AG10803 (cell line): ENCODE data around the gene CAPN9.
"Not testable (repeated sequence)": the region's sequence is repeated elsewhere in the genome, so short reads cannot be mapped to it uniquely, and the experiment has no call there.

ENCODE experiments used
- DNase-seq: peaks from one replicate; pipeline ENCODE4 v3.0.0; 2010; ENCODE audit warnings: low read depth
- H3K4me3 ChIP-seq: 2 replicates; pipeline ENCODE4 v1.5.1; 2011; ENCODE audit warnings: mild to moderate bottlenecking, low read length, control low read depth
- TF ChIP-seq, protein P1 (sequence below): conservative IDR thresholded peaks from 2 replicates; pipeline ENCODE4 v1.5.1; 2011; ENCODE audit warnings: mild to moderate bottlenecking, low read length, control low read depth, inconsistent platforms

Gene CAPN9

DNA sequence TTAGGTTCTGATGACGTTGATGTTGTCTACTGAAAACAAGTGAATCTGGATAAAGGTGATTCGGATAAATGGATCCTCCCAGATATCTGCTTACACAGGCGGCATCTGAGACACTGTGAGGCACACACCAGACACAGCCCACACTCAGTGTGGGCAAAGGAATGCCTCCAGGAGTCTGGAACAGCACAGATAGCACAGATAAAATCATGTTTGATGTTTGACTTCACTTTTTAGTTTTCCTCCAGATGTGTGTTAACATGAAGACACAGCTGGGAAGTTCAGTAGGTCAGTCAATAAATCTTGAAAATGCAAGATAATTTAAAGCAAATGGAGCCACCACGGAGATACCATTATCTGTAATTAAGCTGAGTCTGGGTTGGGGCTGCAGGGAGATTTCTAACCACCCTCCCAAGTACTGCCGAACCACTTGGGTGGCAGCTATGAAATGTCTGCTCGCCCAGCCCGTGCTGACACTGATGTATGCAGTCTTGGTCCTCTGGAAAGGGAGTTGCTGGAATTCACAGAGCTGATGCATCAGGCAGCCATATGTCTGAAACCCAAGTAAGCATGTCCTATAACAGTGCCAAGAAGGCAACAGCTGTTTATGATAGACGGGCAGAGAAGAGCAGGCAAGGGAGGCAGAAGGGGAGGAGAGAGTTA lies 11.7 kb downstream of the CAPN9 start:
- TF ChIP-seq, protein P1, sequence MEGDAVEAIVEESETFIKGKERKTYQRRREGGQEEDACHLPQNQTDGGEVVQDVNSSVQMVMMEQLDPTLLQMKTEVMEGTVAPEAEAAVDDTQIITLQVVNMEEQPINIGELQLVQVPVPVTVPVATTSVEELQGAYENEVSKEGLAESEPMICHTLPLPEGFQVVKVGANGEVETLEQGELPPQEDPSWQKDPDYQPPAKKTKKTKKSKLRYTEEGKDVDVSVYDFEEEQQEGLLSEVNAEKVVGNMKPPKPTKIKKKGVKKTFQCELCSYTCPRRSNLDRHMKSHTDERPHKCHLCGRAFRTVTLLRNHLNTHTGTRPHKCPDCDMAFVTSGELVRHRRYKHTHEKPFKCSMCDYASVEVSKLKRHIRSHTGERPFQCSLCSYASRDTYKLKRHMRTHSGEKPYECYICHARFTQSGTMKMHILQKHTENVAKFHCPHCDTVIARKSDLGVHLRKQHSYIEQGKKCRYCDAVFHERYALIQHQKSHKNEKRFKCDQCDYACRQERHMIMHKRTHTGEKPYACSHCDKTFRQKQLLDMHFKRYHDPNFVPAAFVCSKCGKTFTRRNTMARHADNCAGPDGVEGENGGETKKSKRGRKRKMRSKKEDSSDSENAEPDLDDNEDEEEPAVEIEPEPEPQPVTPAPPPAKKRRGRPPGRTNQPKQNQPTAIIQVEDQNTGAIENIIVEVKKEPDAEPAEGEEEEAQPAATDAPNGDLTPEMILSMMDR = no peak
- DNase-seq = peak; percentile 82
- no peak overlapping the region for H3K4me3 ChIP-seq

GRCh38 chr1:230759369-230760065 lies 12.3 kb downstream of the CAPN9 start:
- TF ChIP-seq, protein P1 = no peak
- no peak overlapping the region for H3K4me3 ChIP-seq
- DNase-seq = no peak

DNA sequence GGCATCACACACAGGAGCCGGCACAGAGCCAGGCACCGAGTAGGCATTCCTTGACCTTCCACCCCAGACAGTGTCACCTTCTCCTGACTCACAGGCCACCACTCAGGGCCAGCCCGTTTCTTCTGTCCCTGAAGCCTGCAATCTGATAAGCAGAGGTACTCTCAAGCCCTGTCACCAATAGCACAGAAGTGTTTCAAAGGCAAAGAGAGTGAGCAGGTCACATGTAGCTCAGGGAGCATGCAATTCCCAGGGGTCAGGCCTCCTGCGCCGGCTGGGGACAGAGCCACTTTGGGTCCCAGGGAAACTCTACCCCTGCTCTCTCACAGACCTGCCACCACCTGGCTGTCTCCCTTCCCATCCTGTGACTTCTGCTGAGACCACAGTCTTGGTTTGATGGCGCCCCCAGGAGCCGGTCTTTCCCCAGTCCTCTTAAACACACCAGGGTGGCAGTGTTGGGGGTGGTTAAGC lies 13.2 kb downstream of the CAPN9 start:
- TF ChIP-seq, protein P1 = no peak
- no peak overlapping the region for H3K4me3 ChIP-seq
- no peak for DNase-seq

DNA sequence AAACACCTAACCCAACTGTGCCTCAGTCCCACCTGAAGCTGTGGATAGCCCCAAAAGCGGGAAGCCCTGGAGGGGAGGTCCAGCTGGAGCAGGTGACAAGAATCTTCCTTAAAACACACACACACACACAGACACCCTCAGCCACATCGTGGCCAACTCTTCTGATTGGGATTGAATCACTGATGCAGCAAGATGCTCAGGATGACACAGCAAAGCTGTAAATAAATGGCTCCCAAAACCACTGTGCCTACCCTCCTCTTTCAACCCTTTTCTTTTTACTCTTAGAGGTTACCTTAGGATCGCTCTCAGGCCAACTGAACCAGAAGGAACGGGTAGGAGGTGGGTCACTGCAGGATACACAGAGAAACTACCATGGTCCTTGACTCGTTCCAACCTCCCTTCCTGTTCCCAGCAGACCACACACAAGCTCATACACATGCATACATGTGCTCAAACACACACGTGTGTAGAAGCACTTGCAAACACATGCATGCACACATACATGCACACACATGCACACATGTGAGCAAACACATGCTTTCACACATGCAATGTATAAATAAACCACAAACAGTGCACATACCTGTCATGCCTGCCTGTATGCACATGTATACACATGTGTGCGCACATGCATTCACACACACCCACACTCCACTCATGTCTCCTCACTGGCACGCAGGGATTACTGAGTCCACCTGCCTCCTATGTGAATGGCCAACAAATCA lies 14.4 kb downstream of the CAPN9 start:
- TF ChIP-seq, protein P1 = no peak
- DNase-seq = no peak
- no peak overlapping the region for H3K4me3 ChIP-seq

- DNase-seq = no peak
- TF ChIP-seq, protein P1 = no peak
These were observed 16.9 kb downstream of the CAPN9 start for GRCh38 chr1:230763927-230764591.

DNA sequence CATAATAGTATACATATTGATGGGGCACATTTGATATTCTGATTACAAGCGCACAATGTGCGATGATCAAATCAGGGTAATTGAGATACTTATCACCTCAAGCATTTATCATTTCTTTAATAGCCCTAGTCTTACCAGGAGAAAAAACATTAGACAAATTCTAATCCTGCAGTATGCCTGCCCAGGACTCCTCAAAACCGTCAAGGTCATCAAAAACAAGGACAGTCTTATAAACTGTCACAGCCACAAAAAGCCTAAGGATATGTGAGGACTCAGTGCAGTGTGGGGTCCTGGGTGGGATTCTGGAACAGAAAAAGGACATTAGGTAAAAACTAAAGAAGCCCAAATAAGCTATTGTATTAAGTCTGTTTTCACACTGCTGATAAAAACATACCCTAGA lies 19.1 kb downstream of the CAPN9 start:
- no peak overlapping the region for H3K4me3 ChIP-seq
- TF ChIP-seq, protein P1 = no peak

More at GRCh38 chr1:230763927-230764591, 16.9 kb downstream of the CAPN9 start:
- H3K4me3 ChIP-seq = no peak overlapping the region

DNA sequence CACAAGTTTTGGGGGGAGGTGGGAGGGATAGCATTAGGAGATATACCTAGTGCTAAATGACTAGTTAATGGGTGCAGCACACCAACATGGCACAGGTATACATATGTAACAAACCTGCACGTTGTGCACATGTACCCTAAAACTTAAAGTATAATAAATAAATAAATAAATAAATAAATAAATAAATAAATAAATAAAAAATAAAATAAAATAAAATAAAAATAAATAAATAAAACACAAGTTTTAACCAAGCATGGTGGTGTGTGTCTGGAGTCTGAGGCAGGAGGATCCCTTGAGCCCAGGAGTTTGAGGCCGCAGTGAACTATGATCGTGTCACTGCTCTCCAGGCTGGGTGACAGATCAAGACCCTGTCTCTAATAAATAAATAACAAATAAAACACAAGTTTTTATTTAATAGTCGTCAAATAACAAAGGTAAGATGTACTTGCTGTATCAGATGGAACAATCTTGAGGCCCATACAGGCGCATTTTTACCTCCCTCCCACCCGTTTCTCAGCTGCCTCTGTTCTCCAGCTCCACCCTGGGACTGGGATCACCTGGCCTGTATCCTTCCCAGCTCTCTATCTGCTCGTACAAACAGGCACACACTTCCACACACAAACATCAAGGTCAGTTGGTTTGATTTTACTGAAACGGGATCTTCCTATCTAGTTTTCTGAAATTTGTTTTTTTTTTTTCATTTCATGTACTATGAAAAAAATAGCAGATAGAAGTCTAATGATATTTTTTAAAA lies 20.8 kb downstream of the CAPN9 start:
- not testable (repeated sequence) for DNase-seq, H3K4me3 ChIP-seq

More for the DNA sequence above, 19.1 kb downstream of the CAPN9 start:
- no peak for DNase-seq
